Immature natural killer cell (primary cell): ENCODE results near the gene FBXO36. TPM values are rescaled to one million over a fixed set of nuclear protein-coding genes. Genes with fewer than 3 reads are reported as not detected.
A peak's percentile ranks its signal among the peaks of the same experiment; 100 is the strongest.
"Not testable (repeated sequence)": the region's sequence is repeated elsewhere in the genome, so short reads cannot be mapped to it uniquely, and the experiment has no call there.

Experiments used
- DNase-seq, 3 donors: peaks; one replicate each; pipeline ENCODE4 v3.0.0; 2022; ENCODE audit warnings: mixed read lengths in 1 of 3
- H3K27ac Mint-ChIP-seq, 6 donors: one replicate each; pipeline ENCODE4 v1.8.0; 2020; ENCODE audit warnings: mixed read lengths in 6 of 6, mild to moderate bottlenecking in 5 of 6, inconsistent platforms in 4 of 6, moderate library complexity in 3 of 6
- H3K27me3 Mint-ChIP-seq, 3 donors: one replicate each; pipeline ENCODE4 v1.8.0; 2020 to 2021; ENCODE audit warnings: low read depth in 3 of 3, mild to moderate bottlenecking in 3 of 3, mixed read lengths in 3 of 3, moderate library complexity in 3 of 3, inconsistent platforms in 1 of 3
- H3K36me3 Mint-ChIP-seq, 3 donors: one replicate each; pipeline ENCODE4 v1.8.0; 2020; ENCODE audit warnings: mixed read lengths in 3 of 3, inconsistent platforms in 2 of 3, mild to moderate bottlenecking in 2 of 3
- H3K4me1 Mint-ChIP-seq, 2 donors: one replicate each; pipeline ENCODE4 v1.8.0; 2020; ENCODE audit warnings: inconsistent platforms in 2 of 2, mild to moderate bottlenecking in 2 of 2, mixed read lengths in 2 of 2, moderate library complexity in 1 of 2
- H3K4me3 Mint-ChIP-seq, 5 donors: one replicate each; pipeline ENCODE4 v1.8.0; 2020; ENCODE audit warnings: mild to moderate bottlenecking in 5 of 5, mixed read lengths in 5 of 5, inconsistent platforms in 3 of 5, moderate library complexity in 3 of 5
- H3K9me3 Mint-ChIP-seq, 6 donors: one replicate each; pipeline ENCODE4 v1.8.0; 2020; ENCODE audit warnings: mild to moderate bottlenecking in 6 of 6, mixed read lengths in 6 of 6, inconsistent platforms in 4 of 6, moderate library complexity in 3 of 6
- polyA plus RNA-seq, 3 donors: library from polyadenylated mRNA; unstranded; fragments of 300-500 nt; fragmentation: Illumina TruSeq; gene quantifications; one replicate each; pipeline ENCODE4 v1.2.3, GENCODE V29; 2021

Gene FBXO36
- polyA plus RNA-seq, 3 donors from 2014 or later = 0.41 to 3.7 (median 1.3) TPM

DNA sequence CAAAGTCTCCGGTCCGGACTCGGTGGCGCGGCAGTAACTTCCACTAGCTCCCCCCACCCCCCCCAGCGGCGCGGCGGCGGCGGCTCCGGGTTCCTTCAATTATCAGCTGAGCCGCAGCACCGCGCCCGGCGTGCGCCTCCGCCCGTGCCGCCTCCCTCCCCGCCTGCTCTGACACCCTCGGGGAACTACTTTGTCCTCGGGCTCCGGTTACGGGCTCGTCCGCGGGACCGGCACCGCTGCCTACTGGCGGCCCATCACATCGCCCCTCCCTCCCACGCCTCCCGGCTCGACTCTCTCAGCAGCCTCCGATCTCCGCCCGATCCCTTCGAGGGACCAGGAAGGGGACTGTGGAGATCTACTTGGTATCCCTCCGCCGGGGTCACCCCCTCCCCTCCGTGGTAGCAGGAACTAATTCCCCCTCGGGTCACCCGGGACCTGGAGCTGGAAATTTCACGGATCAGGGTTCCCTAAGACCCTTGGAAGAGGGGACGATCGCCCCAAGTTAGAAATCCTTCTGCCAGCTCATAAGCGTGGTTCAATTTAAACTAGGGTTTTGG, 333 bp upstream of the FBXO36 start, which contains the start of gene TRIP12:
Gene TRIP12, minus strand, starts transcription at position 118 of the 557 bp plus-strand sequence. CDS start 41,930 bp downstream, outside the sequence.
- DNase-seq = peak; percentile 92 to 94 (median 93)
- Mint-ChIP-seq H3K27ac (peak within 1 kb of the TSS; percentile 94 to 100 (median 96)), H3K27me3 (peaks cover 9 to 29% (median 24%) of the 10 kb centered on the region in 3 donors), H3K4me1 (peaks cover 40 to 54% of the 10 kb centered on the region in 2 donors), H3K9me3 (no peaks in the 10 kb centered on the region), H3K4me3 (peak within 1 kb of the TSS; percentile 95 to 100 (median 98)), H3K36me3 (peaks cover 4 to 8% (median 7%) of the 10 kb centered on the region in 3 donors)

DNA sequence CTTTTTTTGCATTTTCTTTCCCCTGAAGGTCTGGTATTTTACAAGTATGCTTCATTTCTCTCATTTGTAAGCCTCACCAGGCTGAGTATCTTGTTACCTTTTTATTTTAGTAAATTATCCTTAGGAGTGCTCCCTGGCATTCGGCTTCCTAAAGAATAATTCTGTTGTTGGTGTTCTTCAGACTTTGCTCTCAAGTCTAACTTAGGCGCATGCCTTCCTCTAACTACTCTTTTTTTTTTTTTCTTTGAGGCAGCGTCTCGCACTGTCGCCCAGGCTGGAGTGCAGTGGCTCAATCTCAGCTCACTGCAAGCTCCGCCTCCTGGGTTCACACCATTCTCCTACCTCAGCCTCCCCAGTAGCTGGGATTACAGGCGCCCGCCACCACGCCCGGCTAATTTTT, 2.2 kb downstream of the FBXO36 start:
- H3K4me3 Mint-ChIP-seq = peak overlapping the region in 2 of 5 donors; percentile 12 to 45
- H3K27ac Mint-ChIP-seq = peak overlapping the region in 1 of 6 donors; percentile 32
- not testable (repeated sequence) for H3K36me3 Mint-ChIP-seq, DNase-seq, H3K9me3 Mint-ChIP-seq
- H3K27me3 Mint-ChIP-seq = peaks cover 9 to 29% (median 22%) of the 10 kb centered on the region in 3 donors
- H3K4me1 Mint-ChIP-seq = peaks cover 23 to 33% of the 10 kb centered on the region in 2 donors

GRCh38 chr2:229925201-229925600, 2.9 kb downstream of the FBXO36 start:
- Mint-ChIP-seq H3K4me3 (no peak overlapping the region), H3K27me3 (peaks cover 9 to 27% (median 22%) of the 10 kb centered on the region in 3 donors), H3K36me3 (no peaks in the 10 kb centered on the region), H3K27ac (no peak overlapping the region), H3K9me3 (no peaks in the 10 kb centered on the region), H3K4me1 (peaks cover 17 to 27% of the 10 kb centered on the region in 2 donors)
- no peak for DNase-seq

- H3K27ac Mint-ChIP-seq = no peak overlapping the region
- H3K9me3 Mint-ChIP-seq = no peaks in the 10 kb centered on the region
- no peak for DNase-seq
- H3K4me3 Mint-ChIP-seq = no peak overlapping the region
- H3K36me3 Mint-ChIP-seq = no peaks in the 10 kb centered on the region
- peaks cover 0 to 4% (median 4%) of the 10 kb centered on the region in 3 donors for H3K27me3 Mint-ChIP-seq
- peaks cover 4 to 13% of the 10 kb centered on the region in 2 donors for H3K4me1 Mint-ChIP-seq
These were observed 5.6 kb downstream of the FBXO36 start for GRCh38 chr2:229927817-229928321.

DNA sequence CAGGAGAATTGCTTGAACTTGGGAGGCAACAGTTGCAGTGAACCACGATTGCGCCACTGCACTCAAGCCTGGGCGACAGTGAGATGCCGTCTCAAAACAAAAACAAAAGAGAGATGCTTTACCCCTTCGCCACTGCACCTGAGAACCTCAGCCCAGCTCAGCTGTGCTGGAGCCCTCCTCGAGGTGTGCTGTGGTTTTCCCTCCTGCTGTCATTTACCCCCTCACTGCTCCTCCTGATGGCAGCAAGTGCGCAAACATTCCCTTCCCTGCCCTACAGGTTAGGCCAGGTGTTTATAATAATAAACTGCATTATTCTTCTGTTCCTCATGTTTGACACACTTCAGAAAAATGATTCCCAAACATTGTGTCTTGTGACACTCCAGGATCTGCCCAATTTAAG, 8.4 kb downstream of the FBXO36 start:
- Mint-ChIP-seq H3K27me3 (peaks cover 0 to 2% (median 0%) of the 10 kb centered on the region in 3 donors), H3K4me1 (peaks cover 0 to under 1% of the 10 kb centered on the region in 2 donors), H3K36me3 (peaks cover 0 to 3% (median 0%) of the 10 kb centered on the region in 3 donors), H3K9me3 (no peaks in the 10 kb centered on the region), H3K4me3 (no peak overlapping the region), H3K27ac (no peak overlapping the region)
- DNase-seq = no peak

GRCh38 chr2:229931241-229931640, 8.9 kb downstream of the FBXO36 start:
- Mint-ChIP-seq H3K27ac (no peak overlapping the region), H3K9me3 (no peaks in the 10 kb centered on the region), H3K27me3 (peaks cover 0 to 2% (median 1%) of the 10 kb centered on the region in 3 donors), H3K4me3 (no peak overlapping the region), H3K36me3 (peaks cover 3 to 4% (median 3%) of the 10 kb centered on the region in 3 donors), H3K4me1 (no peaks in the 10 kb centered on the region)
- no peak for DNase-seq

DNA sequence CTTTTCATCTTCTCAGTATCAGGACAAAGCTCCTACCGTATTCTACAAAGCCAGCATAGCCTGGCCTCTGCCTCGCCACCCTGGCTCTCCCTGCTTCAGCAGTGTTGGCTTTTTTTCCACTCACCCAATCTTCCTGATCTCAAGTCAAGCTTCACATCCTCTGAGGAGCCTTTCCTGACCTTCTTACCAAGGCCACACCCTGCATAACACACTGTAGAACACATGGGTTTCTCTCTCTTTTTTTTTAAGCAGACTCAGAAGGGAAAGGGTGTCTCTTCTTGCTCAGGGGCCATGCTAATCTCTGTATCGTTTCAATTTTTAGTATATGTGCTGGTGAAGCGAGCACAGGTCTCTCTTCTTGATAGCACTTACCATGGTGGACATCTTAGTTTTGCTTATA, 15.2 kb downstream of the FBXO36 start:
- H3K36me3 Mint-ChIP-seq = peaks cover 3 to 4% (median 3%) of the 10 kb centered on the region in 3 donors
- no peaks in the 10 kb centered on the region for H3K9me3 Mint-ChIP-seq
- no peak overlapping the region for H3K27ac Mint-ChIP-seq
- H3K4me3 Mint-ChIP-seq = no peak overlapping the region
- H3K4me1 Mint-ChIP-seq = no peaks in the 10 kb centered on the region
- DNase-seq = no peak
- H3K27me3 Mint-ChIP-seq = peaks cover 0 to 2% (median 1%) of the 10 kb centered on the region in 3 donors

- H3K36me3 Mint-ChIP-seq = no peaks in the 10 kb centered on the region
- no peaks in the 10 kb centered on the region for H3K4me1 Mint-ChIP-seq
- H3K27me3 Mint-ChIP-seq = peaks cover 0 to 5% (median 0%) of the 10 kb centered on the region in 3 donors
- H3K9me3 Mint-ChIP-seq = no peaks in the 10 kb centered on the region
- H3K4me3 Mint-ChIP-seq = no peak overlapping the region
- no peak overlapping the region for H3K27ac Mint-ChIP-seq
- no peak for DNase-seq
These were observed 20.4 kb downstream of the FBXO36 start for GRCh38 chr2:229942671-229943070.

DNA sequence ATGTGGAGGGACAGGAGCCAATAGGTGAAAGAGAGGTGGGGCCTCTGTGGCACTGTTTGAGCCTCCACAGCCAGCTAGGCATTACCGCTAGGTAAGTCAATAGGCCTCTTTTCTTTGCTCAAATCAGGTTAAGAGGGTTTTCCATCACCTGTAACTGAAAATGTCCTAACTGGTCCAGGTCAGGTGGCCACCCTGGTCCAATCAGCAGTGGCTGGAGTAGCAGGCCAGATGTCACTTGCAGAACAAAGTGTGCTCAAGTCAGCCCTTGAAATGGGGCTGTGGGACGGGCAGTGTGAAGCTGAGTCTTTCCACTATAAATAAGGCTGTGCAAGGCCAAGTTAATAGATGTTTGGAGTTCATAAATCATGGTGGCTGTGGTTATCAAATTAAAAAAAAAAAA, 20.9 kb downstream of the FBXO36 start:
- no peaks in the 10 kb centered on the region for H3K4me1 Mint-ChIP-seq

DNA sequence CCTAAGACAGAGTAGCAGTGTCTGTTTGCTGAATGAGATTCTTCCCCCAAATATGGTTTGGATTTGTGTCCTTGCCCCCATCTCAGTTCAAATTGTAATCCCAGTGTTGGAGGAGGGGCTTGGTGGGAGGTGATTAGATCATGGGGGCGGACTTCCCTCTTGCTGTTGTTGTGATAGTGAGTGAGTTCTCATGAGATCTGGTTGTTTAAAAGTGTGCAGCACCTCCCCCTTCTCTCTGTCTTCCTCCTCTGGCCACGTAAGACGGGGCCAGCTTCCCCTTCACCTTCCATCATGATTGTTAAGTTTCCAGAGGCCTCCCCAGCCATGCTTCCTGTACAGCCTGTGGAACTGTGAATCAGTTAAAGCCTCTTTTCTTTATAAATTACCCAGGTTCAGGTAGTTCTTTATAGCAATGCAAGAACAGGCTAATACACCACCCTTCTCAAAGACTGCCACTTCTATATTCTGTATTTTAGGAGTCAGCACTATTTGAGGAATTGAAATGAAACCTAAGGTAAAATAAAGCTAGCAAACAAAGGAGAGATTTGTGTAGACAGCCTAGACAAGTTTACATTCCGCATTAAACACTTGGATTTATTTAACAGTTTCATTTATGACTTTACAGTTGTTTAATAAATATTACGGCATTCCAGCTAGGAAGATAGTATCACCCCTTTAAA, 21.6 kb downstream of the FBXO36 start:
- H3K4me3 Mint-ChIP-seq = no peak overlapping the region
- no peak overlapping the region for H3K27ac Mint-ChIP-seq
- peaks cover 0 to 5% (median 0%) of the 10 kb centered on the region in 3 donors for H3K27me3 Mint-ChIP-seq
- DNase-seq = no peak
- H3K4me1 Mint-ChIP-seq = no peaks in the 10 kb centered on the region
- no peaks in the 10 kb centered on the region for H3K36me3 Mint-ChIP-seq
- H3K9me3 Mint-ChIP-seq = no peaks in the 10 kb centered on the region

More for the DNA sequence above, 20.9 kb downstream of the FBXO36 start:
- no peaks in the 10 kb centered on the region for H3K36me3 Mint-ChIP-seq
- H3K9me3 Mint-ChIP-seq = no peaks in the 10 kb centered on the region
- DNase-seq = no peak
- H3K27ac Mint-ChIP-seq = no peak overlapping the region
- H3K27me3 Mint-ChIP-seq = peaks cover 0 to 5% (median 0%) of the 10 kb centered on the region in 3 donors
- H3K4me3 Mint-ChIP-seq = no peak overlapping the region

GRCh38 chr2:229945975-229946374, 23.7 kb downstream of the FBXO36 start:
- Mint-ChIP-seq H3K36me3 (no peaks in the 10 kb centered on the region), H3K27ac (no peak overlapping the region), H3K9me3 (no peaks in the 10 kb centered on the region), H3K27me3 (peaks cover 0 to 5% (median 0%) of the 10 kb centered on the region in 3 donors), H3K4me1 (no peaks in the 10 kb centered on the region), H3K4me3 (no peak overlapping the region)
- no peak for DNase-seq

DNA sequence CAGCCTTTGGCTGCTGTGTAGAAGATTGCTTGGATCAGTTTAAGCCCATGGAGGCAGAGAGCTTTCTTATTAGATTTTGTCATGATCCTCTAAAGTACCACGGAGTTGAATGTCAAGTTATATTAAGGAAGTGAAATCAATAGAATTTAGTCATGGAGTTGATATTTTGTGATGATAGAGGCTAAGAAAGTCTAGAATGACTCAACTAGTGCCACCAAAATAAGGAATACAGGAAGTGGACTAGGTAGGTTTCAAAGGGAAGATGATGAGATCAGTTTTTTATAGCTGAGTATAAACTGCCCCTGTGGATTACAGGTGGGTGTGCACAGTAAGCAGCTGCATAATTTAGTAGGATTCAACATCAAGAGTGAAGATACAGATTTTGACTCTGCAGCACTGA, 25.2 kb downstream of the FBXO36 start:
- DNase-seq = no peak
- Mint-ChIP-seq H3K27me3 (peaks cover 0 to 3% (median 0%) of the 10 kb centered on the region in 3 donors), H3K4me3 (no peak overlapping the region), H3K36me3 (no peaks in the 10 kb centered on the region), H3K9me3 (no peaks in the 10 kb centered on the region), H3K27ac (no peak overlapping the region), H3K4me1 (no peaks in the 10 kb centered on the region)

DNA sequence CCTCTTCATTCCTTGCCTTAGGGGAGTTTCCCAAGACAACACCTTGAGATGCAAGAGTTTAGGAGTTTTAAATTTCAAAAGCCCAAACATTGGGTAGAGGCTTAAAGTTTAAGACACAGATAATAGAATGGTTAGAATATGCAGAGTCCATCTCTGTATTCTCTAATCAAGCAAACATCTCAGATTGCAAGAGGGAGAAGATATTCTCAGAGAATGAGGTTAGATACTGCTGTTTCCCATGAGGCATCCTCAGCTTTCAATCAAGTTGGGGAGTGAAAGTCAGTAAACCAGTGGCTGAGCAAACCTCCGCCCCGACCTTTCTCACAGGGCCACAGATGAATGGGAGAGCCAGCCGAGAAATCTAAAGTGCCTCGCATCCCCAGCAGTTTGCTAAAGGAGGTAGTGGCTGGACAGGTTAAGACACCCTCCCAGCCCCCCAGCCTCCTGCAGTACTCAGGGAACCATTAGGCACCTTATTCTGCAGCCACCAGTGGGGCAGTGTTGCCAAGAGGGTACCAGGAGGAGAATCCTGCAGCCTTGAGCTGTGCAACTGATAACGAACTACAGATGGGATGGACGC, 30.0 kb downstream of the FBXO36 start:
- no peak for DNase-seq
- Mint-ChIP-seq H3K4me3 (no peak overlapping the region), H3K27ac (no peak overlapping the region), H3K36me3 (no peaks in the 10 kb centered on the region), H3K9me3 (no peaks in the 10 kb centered on the region), H3K27me3 (no peaks in the 10 kb centered on the region), H3K4me1 (no peaks in the 10 kb centered on the region)

- Mint-ChIP-seq H3K27ac (no peak overlapping the region), H3K4me1 (no peaks in the 10 kb centered on the region), H3K36me3 (no peaks in the 10 kb centered on the region), H3K9me3 (no peaks in the 10 kb centered on the region), H3K4me3 (no peak overlapping the region), H3K27me3 (no peaks in the 10 kb centered on the region)
- no peak for DNase-seq
These were observed 33.4 kb downstream of the FBXO36 start for GRCh38 chr2:229955663-229956062.
